H1 (cell line): ENCODE data around the gene TFF3. TPM values are rescaled to one million over a fixed set of nuclear protein-coding genes. Genes with fewer than 3 reads are reported as not detected.

ENCODE experiments used
- CTCF ChIA-PET: fragments of 300-600 bp; sonication (Branson Sonifier 250); formaldehyde crosslinking; loops from one replicate; lab custom pipeline; 2021; ENCODE audit not compliant: partially characterized antibody; lab: Charles Lee
- POLR2A ChIA-PET: fragments of 300-600 bp; sonication (Branson Sonifier 250); formaldehyde crosslinking; loops from one replicate; lab custom pipeline; 2021; ENCODE audit warnings: inconsistent platforms; ENCODE audit not compliant: partially characterized antibody; lab: Charles Lee
- DNase-seq, 2 experiments: peaks; one replicate each; pipeline versions ENCODE4 v3.0.0 to v3.0.0-alpha.2; 2010 to 2022; ENCODE audit warnings: low spot score in 2 of 2, low read depth in 1 of 2, mixed read lengths in 1 of 2
- FAIRE-seq: peaks from 2 replicates; lab custom pipeline; 2011; peaks lifted over from hg19 to GRCh38; lab: Jason Lieb, UNC
- H2AFZ ChIP-seq: 2 replicates; pipeline ENCODE4 v1.8.1; 2012; ENCODE audit warnings: low read length, inconsistent platforms
- H2AK5ac ChIP-seq: 2 replicates; pipeline ENCODE4 v1.6.1; 2013; ENCODE audit warnings: low read depth, low read length
- H2BK120ac ChIP-seq: replicated peaks from 2 replicates; pipeline ENCODE3; 2013; ENCODE audit warnings: low read depth, low read length, inconsistent platforms
- H2BK12ac ChIP-seq: 2 replicates; pipeline ENCODE4 v1.6.1; 2013; ENCODE audit warnings: low read depth, low read length
- H2BK15ac ChIP-seq: 2 replicates; pipeline ENCODE4 v1.6.1; 2013; ENCODE audit warnings: low read length
- H2BK20ac ChIP-seq: 2 replicates; pipeline ENCODE4 v1.6.1; 2013; ENCODE audit warnings: low read length
- H2BK5ac ChIP-seq: 2 replicates; pipeline ENCODE4 v1.6.1; 2013; ENCODE audit warnings: low read depth, low read length
- H3K14ac ChIP-seq: 2 replicates; pipeline ENCODE4 v1.6.1; 2013; ENCODE audit warnings: inconsistent platforms; ENCODE audit not compliant: insufficient read length
- H3K18ac ChIP-seq: 2 replicates; pipeline ENCODE4 v1.6.1; 2013; ENCODE audit warnings: low read length; ENCODE audit errors: extremely low read depth
- H3K23ac ChIP-seq: 2 replicates; pipeline ENCODE4 v1.6.1; 2013; ENCODE audit warnings: inconsistent platforms; ENCODE audit not compliant: insufficient read length
- H3K23me2 ChIP-seq: 2 replicates; pipeline ENCODE4 v1.6.1; 2013; ENCODE audit warnings: low read depth, low read length
- H3K27ac ChIP-seq: 2 replicates; pipeline ENCODE4 v1.6.1; 2011; ENCODE audit warnings: low read depth, low read length, inconsistent platforms
- H3K27me3 ChIP-seq, 4 experiments: replicated peaks in 1 of 4; 1 replicate in 1 of 4; 2 replicates in 3 of 4; pipeline versions ENCODE4 v1.6.1 to v1.8.1; 2011 to 2013; ENCODE audit warnings: low read length in 3 of 4, mild to moderate bottlenecking in 3 of 4, inconsistent platforms in 2 of 4, mixed read lengths in 2 of 4, moderate library complexity in 1 of 4; ENCODE audit not compliant: control insufficient read depth in 3 of 4, insufficient read depth in 3 of 4; ENCODE audit errors: extremely low read depth in 1 of 4
- H3K36me3 ChIP-seq, 4 experiments: 2 replicates each; pipeline versions ENCODE4 v1.6.1 to v1.8.1; 2011 to 2013; ENCODE audit warnings: mild to moderate bottlenecking in 4 of 4, low read length in 3 of 4, moderate library complexity in 2 of 4, control low read depth in 1 of 4, inconsistent platforms in 1 of 4; ENCODE audit not compliant: insufficient read depth in 4 of 4, control insufficient read depth in 2 of 4
- H3K4ac ChIP-seq: replicated peaks from 2 replicates; pipeline ENCODE3; 2013; ENCODE audit warnings: low read length, low read depth, mixed read lengths, inconsistent platforms; ENCODE audit not compliant: insufficient read length
- H3K4me1 ChIP-seq, 4 experiments: replicated peaks in 1 of 4; 1 replicate in 1 of 4; 2 replicates in 3 of 4; pipeline versions ENCODE4 v1.6.1 to v1.8.1; 2011 to 2013; ENCODE audit warnings: low read length in 3 of 4, inconsistent platforms in 2 of 4, mixed read lengths in 1 of 4; ENCODE audit not compliant: insufficient read depth in 4 of 4, control insufficient read depth in 3 of 4
- H3K4me2 ChIP-seq, 2 experiments: 2 replicates each; pipeline versions ENCODE4 v1.6.1 to v1.8.1; 2011 to 2013; ENCODE audit warnings: low read depth in 2 of 2, low read length in 2 of 2, control low read depth in 1 of 2, inconsistent platforms in 1 of 2, mild to moderate bottlenecking in 1 of 2; ENCODE audit not compliant: insufficient read depth in 1 of 2
- H3K4me3 ChIP-seq, 4 experiments: fragments of 200-600, 300-600 bp in 1 of 4; sonication (generic), shearing (Covaris generic), sonication (Bioruptor Twin) in 1 of 4; 2 replicates each; pipeline versions ENCODE4 v1.5.1 to v1.8.1; 2011 to 2016; ENCODE audit warnings: low read length in 4 of 4, low read depth in 3 of 4, control low read depth in 2 of 4, inconsistent platforms in 2 of 4, mild to moderate bottlenecking in 2 of 4, mixed read lengths in 1 of 4, moderate library complexity in 1 of 4; ENCODE audit not compliant: insufficient read depth in 2 of 4; ENCODE audit errors: extremely low read depth in 1 of 4
- H3K56ac ChIP-seq: replicated peaks from 2 replicates; pipeline ENCODE3; 2013; ENCODE audit warnings: low read depth, mild to moderate bottlenecking, mixed read lengths, low read length, inconsistent platforms; ENCODE audit not compliant: insufficient read length
- H3K79me1 ChIP-seq: 2 replicates; pipeline ENCODE4 v1.6.1; 2013; ENCODE audit warnings: low read depth, low read length, control low read depth
- H3K79me2 ChIP-seq, 2 experiments: 2 replicates each; pipeline versions ENCODE4 v1.6.1 to v1.8.1; 2012 to 2013; ENCODE audit warnings: low read length in 2 of 2, mild to moderate bottlenecking in 2 of 2, inconsistent platforms in 1 of 2; ENCODE audit not compliant: insufficient read depth in 2 of 2, control insufficient read depth in 1 of 2
- H3K9ac ChIP-seq, 4 experiments: replicated peaks in 1 of 4; 1 replicate in 1 of 4; 2 replicates in 3 of 4; pipeline versions ENCODE4 v1.6.1 to v1.8.1; 2011 to 2013; ENCODE audit warnings: low read depth in 3 of 4, low read length in 3 of 4, control low read depth in 2 of 4, mild to moderate bottlenecking in 2 of 4, moderate library complexity in 2 of 4, inconsistent platforms in 1 of 4; ENCODE audit errors: extremely low read depth in 1 of 4
- H3K9me3 ChIP-seq, 2 experiments: 2 replicates each; pipeline versions ENCODE4 v1.6.1 to v1.8.1; 2012 to 2013; ENCODE audit warnings: mild to moderate bottlenecking in 2 of 2, moderate library complexity in 2 of 2, control low read depth in 1 of 2, inconsistent platforms in 1 of 2, low read depth in 1 of 2, low read length in 1 of 2, mixed read lengths in 1 of 2; ENCODE audit not compliant: insufficient read depth in 2 of 2
- H4K20me1 ChIP-seq, 2 experiments: replicated peaks in 1 of 2; 2 replicates each; pipeline versions ENCODE3 to v1.8.1; 2011 to 2013; ENCODE audit warnings: inconsistent platforms in 2 of 2, low read length in 2 of 2, mild to moderate bottlenecking in 1 of 2; ENCODE audit not compliant: insufficient read depth in 2 of 2, control insufficient read depth in 1 of 2
- H4K5ac ChIP-seq: 2 replicates; pipeline ENCODE4 v1.6.1; 2013; ENCODE audit warnings: low read length, low read depth, mixed read lengths, inconsistent platforms; ENCODE audit not compliant: insufficient read length
- H4K8ac ChIP-seq: 2 replicates; pipeline ENCODE4 v1.8.0; 2013; ENCODE audit warnings: mild to moderate bottlenecking, moderate library complexity, low read length, inconsistent platforms; ENCODE audit not compliant: insufficient read depth; ENCODE audit errors: extremely low read depth
- H4K91ac ChIP-seq: replicated peaks from 2 replicates; pipeline ENCODE3; 2013; ENCODE audit warnings: low read length, mixed read lengths, inconsistent platforms; ENCODE audit not compliant: insufficient read length
- ATF3 ChIP-seq: IDR thresholded peaks from 2 replicates; pipeline ENCODE4 v1.6.1; 2011; ENCODE audit warnings: low read depth, mild to moderate bottlenecking, low read length; ENCODE audit not compliant: insufficient read depth
- BCL11A ChIP-seq, 2 experiments: IDR thresholded peaks; one replicate each; pipeline ENCODE4 v1.6.1; 2011; ENCODE audit warnings: low read depth in 2 of 2, low read length in 2 of 2, mild to moderate bottlenecking in 2 of 2
- KDM4A ChIP-seq: IDR thresholded peaks from one replicate; pipeline ENCODE4 v1.7.1; 2012; ENCODE audit warnings: low read depth, mild to moderate bottlenecking, moderate library complexity, low read length, inconsistent platforms; ENCODE audit not compliant: severe bottlenecking
- POLR2A ChIP-seq, 2 experiments: IDR thresholded peaks; 1 replicate in 1 of 2; 2 replicates in 1 of 2; pipeline ENCODE4 v1.6.1; 2011; ENCODE audit warnings: low read depth in 2 of 2, low read length in 2 of 2, mild to moderate bottlenecking in 2 of 2; ENCODE audit errors: control extremely low read depth in 1 of 2
- SIN3A ChIP-seq, 2 experiments: IDR thresholded peaks in 1 of 2; conservative IDR thresholded peaks in 1 of 2; 2 replicates each; pipeline ENCODE4 v1.6.1; 2011 to 2012; ENCODE audit warnings: low read length in 2 of 2, improper control_type of control experiment in 1 of 2, low read depth in 1 of 2, mild to moderate bottlenecking in 1 of 2
- SIX5 ChIP-seq: IDR thresholded peaks from 2 replicates; pipeline ENCODE4 v1.6.1; 2011; ENCODE audit warnings: mild to moderate bottlenecking, low read depth, low read length
- SP2 ChIP-seq: IDR thresholded peaks from 2 replicates; pipeline ENCODE4 v1.6.1; 2012; ENCODE audit warnings: mild to moderate bottlenecking, low read length, inconsistent platforms
- SP4 ChIP-seq: IDR thresholded peaks from 2 replicates; pipeline ENCODE4 v1.6.1; 2012; ENCODE audit warnings: low read length, inconsistent platforms
- TAF7 ChIP-seq: optimal IDR thresholded peaks from 2 replicates; pipeline ENCODE3; 2011; ENCODE audit warnings: low read depth, mild to moderate bottlenecking, inconsistent platforms, low read length, moderate library complexity, borderline replicate concordance
- WGBS, 2 experiments: shearing (Covaris generic) in 1 of 2; methylation state at CpG; one replicate each; pipeline versions ENCODE4 v1.1.6 to v1.1.7; 2013 to 2015; ENCODE audit warnings: low lambda C conversion rate in 2 of 2, mixed read lengths in 2 of 2, inconsistent platforms in 1 of 2, low coverage in 1 of 2, missing lambda C conversion rate in 1 of 2; ENCODE audit not compliant: insufficient replicate concordance in 2 of 2, insufficient coverage in 1 of 2, insufficient read length in 1 of 2; ENCODE audit errors: extremely low coverage in 1 of 2, missing lambda C conversion rate in 1 of 2; 5-methylcytosine and 5-hydroxymethylcytosine counted together
- long read RNA-seq, 2 experiments: library from RNA in 1 of 2; library from capped mRNA in 1 of 2; stranded (forward); transcript quantifications; one replicate each; pipeline ENCODE4 v2.0.0, GENCODE V29; 2021; ENCODE audit warnings: inconsistent platforms in 1 of 2
- polyA minus RNA-seq, 3 experiments: library from RNA; depleted of rRNA, polyadenylated mRNA; stranded (reverse); fragments of >200 nt; gene quantifications; 1 replicate in 2 of 3; 2 replicates in 1 of 3; pipeline ENCODE4 v1.2.3, GENCODE V29; 2011
- polyA plus RNA-seq, 7 experiments: library from polyadenylated mRNA; depleted of rRNA in 3 of 7; stranded (reverse) in 5 of 7; unstranded in 2 of 7; fragments of >200 nt in 5 of 7; fragments of 200-250 nt in 2 of 7; gene quantifications; 1 replicate in 5 of 7; 2 replicates in 1 of 7; 4 replicates in 1 of 7; pipeline versions ENCODE4 v1.2.1 to v1.2.3, GENCODE V29; 2011 to 2013; ENCODE audit warnings: missing spikeins in 2 of 7, mixed read lengths in 2 of 7
- total RNA-seq: library from RNA; stranded (reverse); fragmentation: NEBNext Ultra II Directional; extraction: Animal tissue kit (Norgen Biotek cat#: 25700); gene quantifications from 2 replicates; pipeline ENCODE4 v1.2.1, GENCODE V29; 2021

Gene TFF3, protein sequence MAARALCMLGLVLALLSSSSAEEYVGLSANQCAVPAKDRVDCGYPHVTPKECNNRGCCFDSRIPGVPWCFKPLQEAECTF
- 1.7 TPM in 1 of 2 replicates, not detected in the other for total RNA-seq
- 4.1 and 6.7 TPM in 2 replicates for polyA plus RNA-seq (2011; rRNA removed)
- polyA plus RNA-seq (2011; cell fraction: cytosol; rRNA removed) = 2.8 TPM
- polyA plus RNA-seq (2011; cell fraction: nucleus; rRNA removed) = 2.2 TPM
- polyA plus RNA-seq (2012, experiment 1 of 2) = 1.2 to 4.3 TPM (median 2.0 TPM) in 4 replicates
- 8.3 TPM for polyA plus RNA-seq (2012, experiment 2 of 2)
- 2.6 TPM for polyA plus RNA-seq (2013, experiment 1 of 2)
- polyA plus RNA-seq (2013, experiment 2 of 2) = 2.0 TPM
- polyA minus RNA-seq (2011; rRNA and poly(A)+ RNA removed) = 0.41 TPM in 1 of 2 replicates, not detected in the other
- not detected for polyA minus RNA-seq (2011; cell fraction: cytosol; rRNA and poly(A)+ RNA removed)
- polyA minus RNA-seq (2011; cell fraction: nucleus; rRNA and poly(A)+ RNA removed) = not detected
- long read RNA-seq, experiment 1 = 0 reads
- long read RNA-seq, experiment 2, partial matches to known transcripts = 0 of 1 reads
- long read RNA-seq, experiment 2, other reads (novel, unspliced or antisense) = 0 of 1 reads

DNA sequence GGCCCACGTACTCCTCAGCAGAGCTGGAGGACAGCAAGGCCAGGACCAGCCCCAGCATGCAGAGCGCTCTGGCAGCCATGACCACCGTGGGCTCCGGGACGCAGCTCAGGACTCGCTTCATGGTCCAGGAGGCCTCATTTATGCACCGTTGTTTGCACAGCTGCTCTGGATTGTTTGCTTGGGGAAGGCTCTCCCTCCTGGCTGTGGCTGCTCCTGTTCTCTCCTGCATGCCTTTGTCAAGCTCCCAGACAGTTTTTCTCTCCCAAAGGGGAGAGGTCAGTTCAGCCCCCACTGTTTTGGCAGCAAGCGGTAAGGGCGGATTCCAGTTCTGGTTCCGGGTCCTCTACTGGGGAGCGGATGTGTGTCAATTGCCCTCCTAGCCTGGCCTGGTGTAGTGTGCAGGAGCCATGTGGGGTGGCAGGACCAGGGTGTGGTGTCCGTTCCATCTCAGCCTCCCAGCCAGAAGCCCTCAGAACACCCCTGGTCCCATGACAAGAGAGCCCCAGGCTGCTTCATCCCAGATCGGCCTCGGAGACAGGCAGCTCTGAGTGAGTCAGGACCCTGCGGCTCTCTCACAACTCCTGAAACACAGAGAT lies at the start of gene TFF3:
TFF3 (minus strand) TSS at position 114 of the 596 bp plus-strand sequence; CDS start at position 79, 35 bp downstream.
- no peak within 1 kb of the TSS; the same call in 1 of the 2 replicates for H3K18ac ChIP-seq
- H2BK120ac ChIP-seq = no peak within 1 kb of the TSS
- no peak for FAIRE-seq
- POLR2A ChIA-PET = interaction anchor here (1.0 to 1.1 kb wide), 2 partner anchors 15 to 20 kb away, joined by 3 read pairs; no protein-coding TSS in a partner anchor
- no peaks in the 10 kb centered on the region for H3K9me3 ChIP-seq
- H2AK5ac ChIP-seq = no peak within 1 kb of the TSS; the same call in 1 of the 2 replicates
- no peaks in the 10 kb centered on the region for H3K23me2 ChIP-seq
- no peak within 1 kb of the TSS for H3K23ac ChIP-seq
- CTCF ChIA-PET = interaction anchor here (0.7 to 14.3 kb wide), 6 partner anchors 23 to 170 kb away, joined by 3 to 137 read pairs (median 4); no protein-coding TSS in a partner anchor
- H4K91ac ChIP-seq = peak within 1 kb of the TSS; percentile 52
- WGBS, 2 experiments = 88% methylated on average over 14 of the region's 15 CpGs; no CpG with 5 or more reads in 1 of the 2 experiments
- peaks cover 0 to 2% (median 1%) of the 10 kb centered on the region in 4 experiments; a peak in 1 of 7 replicates for H3K27me3 ChIP-seq
- H2BK5ac ChIP-seq = peak within 1 kb of the TSS; percentile 38; the same call in 1 of the 2 replicates
- H4K5ac ChIP-seq = no peak within 1 kb of the TSS
- no peaks in the 10 kb centered on the region for H3K79me2 ChIP-seq
- no peaks in the 10 kb centered on the region for H4K20me1 ChIP-seq
- no peaks in the 10 kb centered on the region for H3K79me1 ChIP-seq
- H2BK15ac ChIP-seq = peak within 1 kb of the TSS; percentile 96; the same call in 1 of the 2 replicates
- H3K4ac ChIP-seq = no peak within 1 kb of the TSS
- no peak within 1 kb of the TSS for H3K4me3 ChIP-seq
- H3K14ac ChIP-seq = peak within 1 kb of the TSS; percentile 49
- peaks cover 8 to 27% (median 18%) of the 10 kb centered on the region in 4 experiments for H3K4me1 ChIP-seq
- peak within 1 kb of the TSS; percentile 19 for H4K8ac ChIP-seq
- peak in 1 of 2 experiments; percentile 43 for DNase-seq
- no peak within 1 kb of the TSS for H3K27ac ChIP-seq
- H3K56ac ChIP-seq = no peak within 1 kb of the TSS
- no peak within 1 kb of the TSS for H3K4me2 ChIP-seq
- H2BK12ac ChIP-seq = peak within 1 kb of the TSS; percentile 46; the same call in 1 of the 2 replicates
- H3K9ac ChIP-seq = 0 out of 7 replicates have a peak within 1 kb of the TSS, but pooled peaks of 1 of the 4 experiments have one; percentile 40
- no peaks in the 10 kb centered on the region for H3K36me3 ChIP-seq
- peak within 1 kb of the TSS; percentile 86; the same call in 1 of the 2 replicates for H2BK20ac ChIP-seq
- H2AFZ ChIP-seq = peak within 1 kb of the TSS; percentile 68; the same call in 1 of the 2 replicates
- no peak for TF ChIP-seq SP2
- TF ChIP-seq SIX5 = no peak
- no peak for TF ChIP-seq ATF3
- TF ChIP-seq KDM4A = no peak
- TF ChIP-seq TAF7 = no peak
- no peak for TF ChIP-seq BCL11A (IDR thresholded peaks at IDR 0.05; ENCODE audit: low read depth in 2 of 2, low read length in 2 of 2)
- TF ChIP-seq SP4 = no peak
- no peak for TF ChIP-seq SIN3A (conservative IDR thresholded peaks at IDR 0.05 in 1 of 2, IDR thresholded peaks at IDR 0.05 in 1 of 2; ENCODE audit: low read depth in 1 of 2, low read length in 2 of 2)
- no peak for TF ChIP-seq POLR2A (IDR thresholded peaks at IDR 0.05; ENCODE audit: control extremely low read depth in 1 of 2, low read depth in 2 of 2, low read length in 2 of 2)
